Pons (tissue), 1 donor: ENCODE data around the gene LRIG1.
"Not testable (repeated sequence)": the region's sequence is repeated elsewhere in the genome, so short reads cannot be mapped to it uniquely, and the experiment has no call there.

Source experiments
- DNase-seq: peaks from one replicate; pipeline ENCODE4 v3.0.0-alpha.2; 2016; ENCODE audit warnings: low spot score

LRIG1 gene

DNA sequence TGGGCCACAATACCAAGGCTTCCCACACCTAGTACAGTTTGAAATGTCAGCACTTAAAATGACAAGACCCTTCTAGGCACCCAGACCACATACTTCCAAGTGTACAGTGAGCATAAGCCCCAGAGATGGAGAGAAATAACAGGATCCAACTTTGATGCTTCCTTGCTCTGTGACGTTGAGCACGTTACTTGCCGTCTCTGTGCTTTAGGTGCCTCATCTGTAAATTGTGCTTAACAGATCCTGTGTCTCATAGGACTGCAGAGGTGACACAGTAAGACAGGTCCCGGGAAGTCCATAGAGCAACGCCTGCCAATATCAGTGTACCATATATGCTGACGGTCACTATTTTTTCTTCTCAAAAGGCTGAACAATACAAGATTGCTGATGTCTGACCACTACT is 59.1 kb downstream of the LRIG1 start:
- DNase-seq = no peak

DNA sequence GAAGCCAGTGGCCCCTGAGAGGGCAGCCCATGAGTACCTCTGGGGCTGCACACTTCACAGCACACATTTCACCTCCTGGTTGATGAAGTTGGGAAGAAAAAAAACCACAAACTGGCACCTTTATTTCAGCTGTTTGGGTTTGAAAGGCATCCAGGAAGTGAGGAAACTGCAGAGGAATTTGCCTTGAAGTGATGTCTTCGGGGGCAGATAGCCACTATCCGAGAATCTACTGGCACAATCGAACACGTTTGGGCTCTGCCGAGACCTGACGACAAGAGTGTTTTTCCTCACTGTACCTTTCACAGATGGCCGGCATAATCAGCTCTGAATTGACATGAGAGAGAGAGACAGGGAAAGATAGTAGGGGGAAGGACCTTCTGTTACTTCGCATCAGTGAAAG is 59.7 kb downstream of the LRIG1 start:
- DNase-seq = no peak

DNA sequence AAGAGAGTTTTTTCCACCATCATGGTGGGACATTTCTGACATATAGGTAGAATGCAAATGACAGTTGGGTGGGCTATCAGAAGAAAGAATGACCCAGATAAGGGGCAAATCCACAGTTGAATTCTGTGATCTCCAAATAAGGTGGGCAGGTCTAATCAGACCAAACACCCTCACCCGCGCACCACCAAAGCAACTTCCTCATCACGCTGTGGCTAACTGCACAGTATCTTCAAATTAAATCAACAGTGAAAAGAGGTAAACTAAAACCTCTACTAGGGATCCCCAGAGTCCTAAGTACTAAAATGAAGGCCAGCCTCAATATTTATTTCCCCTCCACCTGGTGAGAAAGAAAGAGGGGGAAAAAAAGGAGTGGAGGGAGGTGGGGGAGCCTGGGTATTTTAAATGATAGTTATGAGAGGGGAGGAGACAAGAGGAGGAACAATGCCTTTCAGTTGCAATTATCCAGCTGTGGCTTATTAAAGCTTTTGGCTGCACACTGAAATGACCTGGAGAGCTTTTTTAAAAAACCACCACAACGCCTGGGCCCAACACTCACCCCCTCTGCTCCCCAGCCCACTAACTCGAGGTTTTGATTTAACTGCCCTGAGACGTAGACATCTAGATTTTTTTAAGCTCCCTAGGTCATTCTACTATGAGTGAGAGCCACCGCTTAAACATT is 61.0 kb downstream of the LRIG1 start:
- DNase-seq = no peak

DNA sequence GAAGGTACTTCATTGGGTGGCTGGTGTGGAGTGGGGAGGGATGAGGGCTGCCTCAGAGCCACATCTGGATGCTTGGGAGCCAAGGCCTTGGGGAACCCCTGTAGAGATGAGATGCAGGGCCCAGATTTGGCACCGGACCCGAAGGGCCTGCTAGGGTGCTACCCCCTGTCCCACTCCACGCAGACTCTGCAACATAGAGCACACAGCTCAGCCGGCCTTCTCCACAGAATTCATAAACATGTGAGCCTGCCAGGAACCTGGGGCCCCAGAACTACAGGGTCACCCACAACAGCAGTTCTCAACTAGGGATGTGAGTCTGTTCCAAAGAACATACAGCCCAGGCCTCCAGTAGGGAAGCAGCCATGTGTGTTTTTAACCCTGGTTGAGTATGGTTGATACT is 62.8 kb downstream of the LRIG1 start:
- DNase-seq = no peak

DNA sequence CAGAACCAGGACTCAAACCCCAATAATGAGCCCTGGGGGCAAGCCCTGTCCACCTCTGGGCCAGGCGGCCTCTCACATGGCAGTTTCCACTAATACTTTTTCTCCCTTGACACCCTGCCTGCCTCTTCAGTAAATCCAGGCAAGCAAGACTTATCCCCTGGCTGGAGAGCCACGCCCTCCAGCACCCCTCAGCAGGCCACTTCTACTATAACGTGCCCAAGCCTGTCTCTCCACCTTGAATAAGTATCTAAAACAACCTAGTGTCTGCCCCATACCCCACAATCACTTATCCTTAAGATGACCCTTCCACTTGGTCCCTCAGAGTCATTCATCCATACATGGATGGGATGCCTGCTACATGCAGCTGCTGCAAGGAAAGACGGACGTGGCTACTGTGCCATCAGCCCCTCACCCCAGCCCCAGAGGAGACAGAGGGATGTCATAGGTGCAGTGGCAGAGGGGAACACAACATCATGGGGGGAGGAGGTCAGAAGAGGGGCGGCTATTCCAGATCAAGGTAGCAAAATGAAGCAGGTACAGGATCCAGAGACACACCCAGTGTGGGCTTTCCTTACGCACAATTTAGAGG is 63.4 kb downstream of the LRIG1 start:
- no peak for DNase-seq

DNA sequence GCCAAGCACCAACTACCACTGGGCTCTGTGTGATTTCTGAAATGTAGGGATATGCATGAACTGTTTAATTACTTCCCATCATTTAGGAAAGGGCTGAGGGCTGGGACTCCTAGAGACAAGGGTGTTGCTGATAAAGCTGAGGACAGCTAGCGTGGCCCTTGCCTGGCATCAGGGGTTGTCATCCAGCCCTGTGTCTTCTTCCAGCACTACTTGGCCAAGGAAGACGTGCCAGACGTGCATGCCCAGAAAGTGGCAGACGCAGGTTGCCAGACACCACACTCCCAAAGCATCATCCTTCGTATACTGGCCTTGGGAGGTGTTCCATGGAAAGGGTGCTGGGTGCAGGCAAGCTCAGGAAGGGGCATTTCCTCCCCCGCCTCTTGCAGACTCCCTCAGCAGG is 64.8 kb downstream of the LRIG1 start:
- no peak for DNase-seq

DNA sequence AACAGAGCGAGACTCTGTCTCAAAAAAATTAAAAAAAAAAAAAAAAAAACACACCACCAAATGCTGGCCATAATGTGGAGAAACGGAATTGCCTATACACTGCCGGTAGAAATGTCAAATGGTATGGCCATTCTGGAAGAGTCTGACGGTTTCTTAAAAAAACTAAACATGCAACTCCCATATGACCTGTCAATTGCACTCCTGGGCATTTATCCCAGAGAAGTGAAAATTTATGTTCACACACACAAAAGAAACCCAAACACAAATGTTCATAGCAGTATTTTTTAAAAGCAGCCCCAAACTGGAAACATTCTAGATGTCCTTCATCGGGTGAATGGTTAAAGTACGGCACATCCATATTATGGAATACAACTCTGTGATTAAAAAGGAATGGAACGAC is 66.1 kb downstream of the LRIG1 start:
- DNase-seq = no peak

DNA sequence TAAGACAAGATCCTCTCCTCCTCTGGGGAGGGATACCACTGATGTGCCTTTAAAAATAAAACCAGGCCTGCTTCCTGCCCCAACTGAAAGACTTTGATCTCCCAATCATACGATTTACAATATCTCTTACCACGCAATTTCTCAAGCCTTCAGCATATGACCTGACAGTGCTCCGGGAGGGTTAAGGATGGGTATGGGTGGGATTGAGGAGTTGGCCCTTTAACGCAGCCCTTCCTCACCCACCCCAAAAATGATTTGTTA is 67.4 kb downstream of the LRIG1 start:
- DNase-seq = no peak

DNA sequence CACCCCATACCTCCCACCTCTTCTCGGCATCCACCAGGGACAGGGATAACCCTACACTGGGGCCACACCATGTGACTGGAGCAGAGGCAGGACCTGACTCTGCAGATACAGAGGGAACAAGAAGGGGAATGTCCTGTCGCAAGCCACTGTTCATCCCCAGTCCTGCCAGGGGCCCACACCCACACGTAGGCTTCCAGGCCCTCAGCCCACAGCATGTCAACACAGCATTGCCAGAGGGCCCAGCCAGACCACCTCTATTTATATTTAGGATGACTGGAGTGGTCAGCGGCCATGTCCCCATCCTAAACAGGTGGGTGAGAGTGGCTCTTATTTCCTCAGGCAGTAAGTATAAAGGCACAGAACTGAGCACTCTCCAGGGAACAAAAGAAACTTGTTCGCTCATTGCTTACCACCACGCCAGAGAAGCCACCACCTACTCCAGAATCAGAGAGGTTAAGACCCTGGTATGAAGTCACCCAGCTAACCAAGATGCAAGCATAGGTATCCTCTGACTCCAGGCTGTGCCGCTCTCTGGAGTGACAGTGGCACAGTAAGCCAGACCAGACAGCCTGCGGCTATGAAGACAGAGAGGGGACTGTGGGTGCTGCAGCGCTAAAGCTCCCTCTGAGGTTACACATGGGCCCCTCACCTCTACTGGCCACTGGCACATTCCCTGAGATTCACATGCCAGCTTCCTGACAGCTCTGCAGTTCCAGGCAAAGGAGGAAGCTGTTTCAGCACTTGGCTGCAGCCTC is 67.9 kb downstream of the LRIG1 start:
- no peak for DNase-seq

DNA sequence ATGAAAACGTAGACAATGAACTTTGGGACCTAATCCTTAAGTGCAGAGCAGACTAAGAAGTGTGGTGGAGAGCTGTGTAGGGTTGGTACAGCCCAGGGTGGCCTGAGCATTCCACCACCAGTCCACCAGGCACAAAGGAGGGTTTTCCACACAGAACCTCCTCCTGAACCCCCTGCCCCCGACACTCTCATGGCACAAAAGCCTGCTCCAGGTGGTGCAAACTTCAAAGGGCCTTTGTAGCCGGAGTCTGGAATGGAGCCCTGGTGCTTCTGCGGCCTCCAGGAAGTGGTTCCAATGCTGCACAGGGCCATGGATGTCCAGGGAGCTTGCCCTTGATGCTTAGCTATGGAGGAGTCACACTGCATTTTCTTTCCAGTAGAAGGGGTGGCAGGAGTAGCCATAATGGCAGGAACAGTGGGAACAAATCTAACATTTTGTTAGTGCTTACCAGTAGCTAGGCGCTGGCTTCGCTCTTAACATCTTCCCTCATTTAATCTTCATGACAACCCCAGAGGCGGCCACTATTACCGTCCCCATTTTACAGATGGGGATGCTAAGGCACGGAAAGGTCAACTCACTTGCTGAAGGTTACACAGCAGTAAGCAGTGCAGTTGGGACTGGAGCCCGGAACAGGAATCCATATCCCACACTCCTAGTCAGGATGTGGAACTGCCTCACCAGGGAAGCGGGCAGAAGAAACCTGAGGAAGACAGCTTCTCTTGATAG is 68.6 kb downstream of the LRIG1 start:
- no peak for DNase-seq

DNA sequence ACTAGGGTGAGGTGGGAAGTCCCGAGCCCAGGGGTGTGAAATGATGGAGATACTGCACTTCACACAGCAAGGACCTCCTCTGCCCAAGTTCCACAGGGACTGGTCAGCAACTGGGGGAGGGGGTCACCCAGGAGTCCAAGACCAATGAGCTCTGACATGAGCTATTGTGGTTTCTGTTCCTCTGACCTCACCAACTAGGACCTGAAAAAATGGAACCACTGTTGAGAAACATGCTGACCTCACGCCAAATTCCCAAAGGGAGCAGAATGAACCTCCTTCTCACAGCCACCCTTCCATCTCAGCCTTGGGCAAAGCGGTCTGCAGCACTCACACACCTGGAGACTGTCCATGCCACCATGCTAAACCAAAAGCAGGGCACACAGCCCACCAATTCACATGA is 69.3 kb downstream of the LRIG1 start:
- no peak for DNase-seq

DNA sequence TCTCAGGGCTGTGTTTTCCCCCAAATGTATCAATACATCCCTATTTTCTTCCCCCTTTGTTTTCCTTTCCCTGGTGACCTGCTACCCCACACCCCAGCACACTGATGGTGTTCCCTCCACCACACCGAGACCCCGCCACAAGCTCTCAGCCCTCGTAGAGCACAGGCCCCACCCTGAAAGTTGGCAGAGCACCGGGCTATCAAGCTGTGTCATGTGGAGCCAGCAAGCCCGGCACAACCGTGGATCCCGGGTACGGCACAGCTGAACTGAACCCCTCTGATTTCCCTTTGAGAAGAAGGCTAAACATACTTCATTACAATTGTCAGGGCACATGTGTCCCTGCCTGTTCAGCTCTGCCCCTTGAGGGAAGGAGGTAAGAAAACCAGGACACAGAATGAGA is 69.9 kb downstream of the LRIG1 start:
- DNase-seq = no peak

DNA sequence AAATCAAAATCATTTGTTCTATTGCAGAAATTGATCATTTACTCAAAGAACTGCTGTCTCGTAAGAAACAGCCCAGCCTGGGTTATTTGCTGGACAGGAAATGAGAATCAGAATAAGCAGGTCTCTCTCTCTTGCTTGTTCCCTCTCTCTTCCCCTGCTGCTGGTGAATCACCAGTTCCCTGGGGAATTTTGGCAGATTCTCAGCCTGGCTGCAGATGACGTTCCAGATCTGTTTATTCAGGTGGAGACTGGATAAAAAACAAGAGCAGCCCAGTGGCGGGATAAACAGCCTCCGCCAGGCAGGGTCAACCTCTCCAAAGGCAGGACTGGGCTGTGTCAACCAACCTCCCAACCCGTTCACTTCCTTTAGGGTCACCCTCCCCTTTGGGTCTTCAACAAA is 72.1 kb downstream of the LRIG1 start:
- DNase-seq = peak; percentile 74

DNA sequence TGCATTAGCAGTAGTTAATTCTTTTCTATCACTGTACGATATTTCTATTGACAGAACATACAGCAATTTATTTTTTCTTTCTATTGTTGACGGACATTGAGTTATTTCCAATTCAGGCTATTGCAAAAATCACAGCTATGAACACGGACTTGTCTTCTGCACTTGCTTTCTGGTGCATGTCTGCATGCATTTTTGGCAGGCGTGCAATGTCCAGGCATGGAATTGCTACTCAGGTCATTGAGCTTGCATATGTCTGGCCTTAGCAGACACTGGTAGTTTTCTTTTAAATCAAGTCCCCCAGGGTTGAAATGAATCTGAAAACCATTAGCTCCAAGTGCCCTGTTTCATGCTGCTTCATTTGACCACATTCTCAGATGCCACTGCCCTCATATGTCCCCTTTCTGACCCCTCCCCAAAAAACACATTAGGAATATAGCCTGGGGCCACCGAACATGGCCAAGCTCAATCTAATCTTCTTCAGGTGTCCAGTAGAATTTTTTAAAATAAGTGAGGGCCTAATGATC is 72.8 kb downstream of the LRIG1 start:
- no peak for DNase-seq

DNA sequence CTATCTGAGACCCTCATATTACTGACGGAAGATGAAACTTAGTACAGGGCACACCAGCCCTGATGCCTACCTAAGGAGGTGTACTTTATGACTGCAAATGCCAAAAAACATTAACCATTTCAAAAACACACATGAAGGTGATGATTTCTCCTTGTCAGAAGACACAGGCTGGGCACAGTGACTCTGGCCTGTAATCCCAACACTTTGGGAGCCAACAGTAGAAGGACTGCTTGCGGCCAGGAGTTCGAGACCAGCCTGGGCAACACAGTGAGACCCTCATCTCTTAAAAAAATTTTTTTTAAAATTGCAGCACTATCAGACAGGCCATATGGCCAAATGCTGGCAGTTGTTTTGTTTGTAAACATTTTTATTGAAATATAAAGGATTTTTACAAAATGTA is 73.5 kb downstream of the LRIG1 start:
- no peak for DNase-seq

DNA sequence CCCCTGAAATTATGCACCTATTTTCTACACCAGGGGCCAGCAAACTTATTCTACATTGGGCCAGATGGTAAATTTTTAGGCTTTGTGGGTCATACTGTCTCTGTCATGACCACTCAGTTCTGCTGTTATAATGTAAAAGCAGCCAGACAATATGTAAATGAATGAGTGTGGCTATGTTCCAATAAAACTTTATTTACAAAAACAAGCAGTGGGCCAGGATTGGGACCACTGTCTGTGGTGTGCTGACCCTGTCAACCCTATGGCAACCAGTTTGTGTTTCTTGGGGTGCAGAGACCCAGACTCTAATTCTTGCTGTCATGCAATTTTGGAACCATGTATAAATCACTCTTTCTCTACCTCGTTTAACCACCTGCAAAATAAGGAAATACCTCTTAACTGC is 74.7 kb downstream of the LRIG1 start:
- no peak for DNase-seq

DNA sequence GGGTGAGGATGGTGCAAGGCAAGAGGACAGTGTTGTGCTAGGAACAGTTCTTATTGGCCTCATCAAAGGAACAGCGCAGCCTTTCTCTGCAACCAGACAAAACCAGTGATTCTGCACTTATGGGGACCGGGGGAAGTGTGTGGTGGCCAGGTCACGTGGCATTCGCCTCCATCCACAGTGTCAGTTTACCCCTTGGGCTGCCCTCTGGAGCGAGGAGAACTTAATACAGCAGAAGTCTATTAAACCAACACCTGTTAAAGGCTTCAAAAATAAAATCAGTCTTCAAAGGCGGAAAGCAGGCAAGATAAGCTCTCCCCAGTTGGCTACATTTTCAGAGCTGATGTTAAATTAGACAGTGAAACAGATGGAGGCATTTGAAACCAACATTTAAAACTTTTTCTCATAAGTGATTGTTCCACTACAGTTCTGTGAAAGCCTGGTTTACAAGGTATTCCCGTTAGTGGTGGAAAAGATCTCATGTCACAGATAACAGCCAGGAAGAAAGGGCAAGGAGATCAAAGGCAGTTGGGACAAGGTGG is 75.2 kb downstream of the LRIG1 start:
- DNase-seq = no peak

DNA sequence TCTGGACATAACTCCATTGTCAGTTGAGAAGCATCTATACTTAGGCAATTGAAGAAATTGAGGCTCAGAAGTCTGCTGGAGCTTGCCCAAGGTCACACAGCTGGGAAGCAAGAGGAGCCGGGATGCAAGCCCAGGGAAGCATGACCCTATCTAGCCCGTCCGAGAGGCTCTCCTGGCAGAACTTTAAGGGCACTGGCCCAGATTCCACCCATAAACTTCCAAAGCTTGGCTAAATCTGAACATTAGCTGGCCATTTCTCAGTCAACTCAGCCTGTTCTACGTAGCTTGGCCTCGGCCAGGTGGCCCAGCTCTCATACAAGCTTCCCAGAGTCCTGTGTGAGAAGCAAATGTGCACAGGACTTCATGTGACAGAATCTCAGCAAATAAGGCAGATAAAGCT is 75.8 kb downstream of the LRIG1 start:
- DNase-seq = peak; percentile 63

DNA sequence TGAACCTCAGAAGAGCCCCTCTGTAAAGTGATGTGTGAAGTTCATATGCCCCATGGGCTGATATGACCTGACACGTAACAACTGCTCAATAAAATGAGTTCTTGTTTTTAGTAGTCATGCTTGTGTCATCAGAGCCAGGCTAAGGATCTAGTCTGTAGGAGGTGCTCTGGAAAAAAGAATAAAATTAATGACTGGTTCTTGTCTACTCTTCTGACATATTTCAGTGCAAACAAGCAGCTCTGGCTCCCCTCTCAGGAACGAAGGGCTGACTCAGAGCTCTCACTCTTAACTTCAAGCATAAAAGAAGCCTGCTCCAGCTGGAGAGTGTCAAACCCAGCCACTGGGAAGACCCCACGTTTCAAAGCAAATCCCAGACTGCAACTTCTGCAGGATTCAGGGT is 77.0 kb downstream of the LRIG1 start:
- no peak for DNase-seq

DNA sequence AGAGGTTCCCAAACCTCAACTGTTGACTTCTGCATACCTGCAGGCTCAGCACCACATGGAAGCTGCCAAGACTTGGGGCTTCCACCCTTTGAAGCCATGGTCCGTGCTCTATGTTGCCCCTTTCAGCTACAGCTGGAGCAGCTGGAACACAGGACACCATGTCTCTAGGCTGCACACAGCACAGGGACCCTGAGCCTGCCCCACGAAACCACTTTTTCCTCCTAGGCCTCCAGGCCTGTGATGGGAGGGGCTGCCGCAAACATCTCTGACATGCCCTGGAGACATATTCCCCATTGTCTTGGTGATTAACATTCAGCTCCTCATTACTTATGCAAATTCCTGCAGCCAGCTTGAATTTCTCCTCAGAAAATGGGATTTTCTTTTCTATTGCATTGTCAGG is 78.9 kb downstream of the LRIG1 start:
- DNase-seq = not testable (repeated sequence)

DNA sequence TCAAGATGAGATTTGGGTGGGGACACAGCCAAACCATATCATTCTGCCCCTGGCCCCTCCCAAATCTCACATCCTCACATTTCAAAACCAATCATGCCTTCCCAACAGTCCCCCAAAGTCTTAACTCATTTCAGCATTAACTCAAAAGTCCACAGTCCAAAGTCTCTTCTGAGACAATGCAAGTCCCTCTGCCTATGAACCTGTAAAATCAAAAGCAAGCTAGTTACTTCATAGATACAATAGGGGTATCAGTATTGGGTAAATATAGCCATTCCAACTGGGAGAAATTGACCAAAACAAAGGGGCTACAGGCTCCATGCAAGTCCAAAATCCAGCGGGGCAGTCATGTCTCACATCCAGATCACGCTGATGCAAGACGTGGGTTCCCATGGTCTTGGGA is 79.7 kb downstream of the LRIG1 start:
- DNase-seq = not testable (repeated sequence)

DNA sequence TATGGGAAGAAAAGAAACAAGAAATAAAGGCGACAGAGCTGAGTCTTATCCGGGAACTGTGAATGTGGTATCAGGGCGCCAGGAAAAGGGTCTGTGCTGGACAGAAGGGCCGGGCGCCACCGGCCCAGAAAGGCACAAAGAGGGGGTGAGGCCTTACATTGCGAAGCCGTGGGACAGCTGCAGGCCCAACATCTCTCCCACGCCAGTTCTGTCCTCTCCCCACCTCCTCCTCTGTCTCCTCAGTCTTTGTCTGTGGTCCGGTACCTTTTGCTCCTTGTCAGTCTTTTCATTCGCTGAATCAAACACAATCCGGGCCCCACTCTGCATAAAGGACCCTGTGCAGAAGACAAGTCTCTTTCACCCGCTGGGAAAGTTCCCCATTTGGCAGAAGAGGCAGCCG is 81.8 kb downstream of the LRIG1 start:
- no peak for DNase-seq

DNA sequence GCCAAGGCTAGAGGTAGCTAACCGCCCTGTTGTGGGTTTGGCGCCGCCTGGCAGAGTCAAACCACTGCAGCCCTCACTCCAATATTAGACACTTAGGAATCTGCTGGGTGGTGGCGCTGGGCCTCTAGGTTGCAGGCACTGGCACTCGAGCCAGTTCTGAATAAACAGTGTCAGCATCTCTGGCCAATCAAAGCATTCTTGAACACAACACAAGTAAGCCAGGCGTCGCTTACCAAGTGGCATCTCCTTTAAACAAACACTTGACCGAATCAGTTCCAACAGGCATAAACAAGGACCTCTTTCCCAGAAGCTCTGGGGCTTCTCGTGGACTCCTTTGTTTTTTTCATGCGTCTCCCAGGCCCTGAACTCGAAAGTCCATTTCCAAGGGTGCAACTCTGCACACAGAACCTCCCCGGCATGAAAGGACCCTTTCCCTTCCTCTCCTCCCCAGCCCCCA is 82.3 kb downstream of the LRIG1 start:
- peak; percentile 94 for DNase-seq
